ENCODE measurements around the gene TDRD1. TPM values are rescaled to one million over a fixed set of nuclear protein-coding genes. Genes with fewer than 3 reads are reported as not detected.

Gene TDRD1
- total RNA-seq, 1 donor from 2014 or later: not detected

GRCh38 chr10:114195079-114195478 is 15.9 kb downstream of the TDRD1 start:
- no peaks in the 10 kb centered on the region for H3K9me3 Mint-ChIP-seq (ENCODE audit: low read depth)
- DNase-seq (ENCODE audit: low spot score): no peak
- peaks cover 35% of the 10 kb centered on the region for H3K27me3 Mint-ChIP-seq (ENCODE audit: low read depth)
- H3K4me1 Mint-ChIP-seq (ENCODE audit: low read depth): no peaks in the 10 kb centered on the region
- TF ChIP-seq CTCF (IDR thresholded peaks at IDR 0.05): no peak
- H3K27ac Mint-ChIP-seq (ENCODE audit: unreplicated experiment): no peak overlapping the region
- H3K4me3 Mint-ChIP-seq (ENCODE audit: unreplicated experiment): no peak overlapping the region
- peaks cover 2% of the 10 kb centered on the region for H3K36me3 Mint-ChIP-seq (ENCODE audit: low read depth)

- H3K9me3 Mint-ChIP-seq (ENCODE audit: low read depth): no peaks in the 10 kb centered on the region
- H3K27me3 Mint-ChIP-seq (ENCODE audit: low read depth): peaks cover 33% of the 10 kb centered on the region
- H3K4me1 Mint-ChIP-seq (ENCODE audit: low read depth): no peaks in the 10 kb centered on the region
- no peak overlapping the region for H3K4me3 Mint-ChIP-seq (ENCODE audit: unreplicated experiment)
- peaks cover 2% of the 10 kb centered on the region for H3K36me3 Mint-ChIP-seq (ENCODE audit: low read depth)
- H3K27ac Mint-ChIP-seq (ENCODE audit: unreplicated experiment): no peak overlapping the region
- TF ChIP-seq CTCF (IDR thresholded peaks at IDR 0.05): no peak
- no peak for DNase-seq (ENCODE audit: low spot score)
Observed at GRCh38 chr10:114199239-114199638, 20.1 kb downstream of the TDRD1 start.

GRCh38 chr10:114202812-114203211 is 23.7 kb downstream of the TDRD1 start:
- Mint-ChIP-seq H3K27me3 (ENCODE audit: low read depth) (peaks cover 17% of the 10 kb centered on the region), H3K27ac (ENCODE audit: unreplicated experiment) (no peak overlapping the region), H3K36me3 (ENCODE audit: low read depth) (no peaks in the 10 kb centered on the region), H3K9me3 (ENCODE audit: low read depth) (no peaks in the 10 kb centered on the region), H3K4me3 (ENCODE audit: unreplicated experiment) (no peak overlapping the region), H3K4me1 (ENCODE audit: low read depth) (no peaks in the 10 kb centered on the region)
- no peak for DNase-seq (ENCODE audit: low spot score)
- no peak for TF ChIP-seq CTCF (IDR thresholded peaks at IDR 0.05)

- H3K4me3 Mint-ChIP-seq (ENCODE audit: unreplicated experiment): no peak overlapping the region
- peaks cover 12% of the 10 kb centered on the region for H3K4me1 Mint-ChIP-seq (ENCODE audit: low read depth)
- H3K9me3 Mint-ChIP-seq (ENCODE audit: low read depth): no peaks in the 10 kb centered on the region
- H3K36me3 Mint-ChIP-seq (ENCODE audit: low read depth): no peaks in the 10 kb centered on the region
- peaks cover 8% of the 10 kb centered on the region for H3K27me3 Mint-ChIP-seq (ENCODE audit: low read depth)
- no peak for DNase-seq (ENCODE audit: low spot score)
- H3K27ac Mint-ChIP-seq (ENCODE audit: unreplicated experiment): no peak overlapping the region
- TF ChIP-seq CTCF (IDR thresholded peaks at IDR 0.05): no peak
Observed at GRCh38 chr10:114206902-114207301, 27.7 kb downstream of the TDRD1 start.

GRCh38 chr10:114207349-114207748 is 28.2 kb downstream of the TDRD1 start:
- no peak for TF ChIP-seq CTCF (IDR thresholded peaks at IDR 0.05)
- peaks cover 12% of the 10 kb centered on the region for H3K4me1 Mint-ChIP-seq (ENCODE audit: low read depth)
- peaks cover 8% of the 10 kb centered on the region for H3K27me3 Mint-ChIP-seq (ENCODE audit: low read depth)
- H3K4me3 Mint-ChIP-seq (ENCODE audit: unreplicated experiment): no peak overlapping the region
- DNase-seq (ENCODE audit: low spot score): no peak
- no peak overlapping the region for H3K27ac Mint-ChIP-seq (ENCODE audit: unreplicated experiment)
- no peaks in the 10 kb centered on the region for H3K9me3 Mint-ChIP-seq (ENCODE audit: low read depth)
- no peaks in the 10 kb centered on the region for H3K36me3 Mint-ChIP-seq (ENCODE audit: low read depth)
